HEK293 (cell line): Measurements from ENCODE around the gene LGI1.
A peak's percentile ranks its signal among the peaks of the same experiment; 100 is the strongest.

Experiments used
- CTCF ChIA-PET: fragments of 350-600 bp; formaldehyde crosslinking; extraction: SDS; loops from one replicate; lab custom pipeline; 2021; ENCODE audit warnings: antibody characterized with exemption; lab: Yijun Ruan, JAX
- POLR2A ChIA-PET: fragments of 300-600 bp; formaldehyde crosslinking; extraction: SDS; loops from one replicate; lab custom pipeline; 2020; ENCODE audit warnings: antibody characterized with exemption, inconsistent platforms; lab: Yijun Ruan, JAX
- H3K27ac ChIP-seq: fragments of 200-500 bp; sonication (Bioruptor generic); 2 replicates; pipeline ENCODE4 v1.5.1; 2014; ENCODE audit warnings: low read depth, low read length, control low read depth, inconsistent platforms; ENCODE audit errors: extremely low read depth
- H3K36me3 ChIP-seq, 2 experiments: fragments of 200-500 bp in 1 of 2; sonication (Bioruptor generic) in 1 of 2; 1 replicate in 1 of 2; 2 replicates in 1 of 2; pipeline ENCODE4 v1.5.1; 2014 to 2017; ENCODE audit warnings: inconsistent platforms in 2 of 2, low read length in 2 of 2; ENCODE audit not compliant: control insufficient read depth in 2 of 2, insufficient read depth in 1 of 2
- H3K4me1 ChIP-seq: fragments of 200-500 bp; sonication (Bioruptor generic); 2 replicates; pipeline ENCODE4 v1.5.1; 2014; ENCODE audit warnings: mild to moderate bottlenecking, low read length, inconsistent platforms; ENCODE audit not compliant: control insufficient read depth, insufficient read depth
- H3K4me3 ChIP-seq: 2 replicates; pipeline ENCODE4 v1.5.1; 2011; ENCODE audit warnings: low read depth, mild to moderate bottlenecking, control low read depth, low read length, moderate library complexity
- H3K9me3 ChIP-seq: fragments of 200-500 bp; sonication (Bioruptor generic); 2 replicates; pipeline ENCODE4 v1.5.1; 2014; ENCODE audit warnings: low read depth, low read length, inconsistent platforms; ENCODE audit not compliant: control insufficient read depth, insufficient read depth
- BCL11B ChIP-seq: fragments of 450-650 bp; formaldehyde crosslinking; IDR thresholded peaks from 2 replicates; pipeline ENCODE4 v1.5.1; 2016; ENCODE audit warnings: low read depth, missing biosample characterization, missing genetic modification characterization
- HIC1 ChIP-seq: fragments of 450-650 bp; formaldehyde crosslinking; IDR thresholded peaks from 2 replicates; pipeline ENCODE4 v1.5.1; 2016; ENCODE audit warnings: missing biosample characterization, missing genetic modification characterization
- HOXA7 ChIP-seq: sonication (generic); formaldehyde crosslinking; IDR thresholded peaks from 2 replicates; pipeline ENCODE4 v1.8.1; 2022; ENCODE audit warnings: missing genetic modification reagents, borderline replicate concordance
- KLF17 ChIP-seq: fragments of 450-650 bp; formaldehyde crosslinking; IDR thresholded peaks from 2 replicates; pipeline ENCODE4 v1.5.1; 2016; ENCODE audit warnings: missing biosample characterization, missing genetic modification characterization
- KLF8 ChIP-seq: fragments of 450-650 bp; formaldehyde crosslinking; IDR thresholded peaks from 2 replicates; pipeline ENCODE4 v1.5.1; 2016; ENCODE audit warnings: missing biosample characterization, missing genetic modification characterization
- PRDM10 ChIP-seq: fragments of 450-650 bp; formaldehyde crosslinking; IDR thresholded peaks from 2 replicates; pipeline ENCODE4 v1.5.1; 2016; ENCODE audit warnings: missing biosample characterization, missing genetic modification characterization
- ZBTB6 ChIP-seq: fragments of 450-650 bp; formaldehyde crosslinking; IDR thresholded peaks from 2 replicates; pipeline ENCODE4 v1.5.1; 2017; ENCODE audit warnings: missing biosample characterization, missing genetic modification characterization
- ZEB2 ChIP-seq: fragments of 450-650 bp; formaldehyde crosslinking; IDR thresholded peaks from 2 replicates; pipeline ENCODE4 v1.5.1; 2016; ENCODE audit warnings: missing biosample characterization, missing genetic modification characterization
- ZFP37 ChIP-seq: fragments of 450-650 bp; formaldehyde crosslinking; IDR thresholded peaks from 2 replicates; pipeline ENCODE4 v1.5.1; 2016; ENCODE audit warnings: missing biosample characterization, missing genetic modification characterization
- ZFP69B ChIP-seq: fragments of 450-650 bp; formaldehyde crosslinking; IDR thresholded peaks from 2 replicates; pipeline ENCODE4 v1.5.1; 2016; ENCODE audit warnings: missing biosample characterization, missing genetic modification characterization
- ZNF2 ChIP-seq: fragments of 450-650 bp; formaldehyde crosslinking; IDR thresholded peaks from 2 replicates; pipeline ENCODE4 v1.5.1; 2016; ENCODE audit warnings: missing biosample characterization, missing genetic modification characterization
- ZNF202 ChIP-seq: fragments of 450-650 bp; formaldehyde crosslinking; IDR thresholded peaks from 2 replicates; pipeline ENCODE4 v1.5.1; 2016; ENCODE audit warnings: missing biosample characterization, missing genetic modification characterization, borderline replicate concordance
- ZNF23 ChIP-seq: fragments of 450-650 bp; formaldehyde crosslinking; IDR thresholded peaks from 2 replicates; pipeline ENCODE4 v1.5.1; 2016; ENCODE audit warnings: missing biosample characterization, missing genetic modification characterization, borderline replicate concordance
- ZNF239 ChIP-seq: fragments of 450-650 bp; formaldehyde crosslinking; IDR thresholded peaks from 2 replicates; pipeline ENCODE4 v1.5.1; 2016; ENCODE audit warnings: missing biosample characterization, missing genetic modification characterization
- ZNF248 ChIP-seq: fragments of 450-650 bp; formaldehyde crosslinking; IDR thresholded peaks from 2 replicates; pipeline ENCODE4 v1.5.1; 2017; ENCODE audit warnings: missing biosample characterization, missing genetic modification characterization
- ZNF302 ChIP-seq: fragments of 450-650 bp; formaldehyde crosslinking; IDR thresholded peaks from 2 replicates; pipeline ENCODE4 v1.5.1; 2016; ENCODE audit warnings: missing biosample characterization, missing genetic modification characterization, low read depth
- ZNF433 ChIP-seq: fragments of 450-650 bp; formaldehyde crosslinking; IDR thresholded peaks from 2 replicates; pipeline ENCODE4 v1.5.1; 2016; ENCODE audit warnings: missing biosample characterization, missing genetic modification characterization, low read depth
- ZNF473 ChIP-seq: fragments of 450-650 bp; formaldehyde crosslinking; IDR thresholded peaks from 2 replicates; pipeline ENCODE4 v1.5.1; 2017; ENCODE audit warnings: missing biosample characterization, missing genetic modification characterization
- ZNF501 ChIP-seq: fragments of 450-650 bp; formaldehyde crosslinking; IDR thresholded peaks from 2 replicates; pipeline ENCODE4 v1.5.1; 2016; ENCODE audit warnings: missing biosample characterization, missing genetic modification characterization
- ZNF510 ChIP-seq: fragments of 450-650 bp; formaldehyde crosslinking; IDR thresholded peaks from 2 replicates; pipeline ENCODE4 v1.5.1; 2018; ENCODE audit warnings: mild to moderate bottlenecking, missing genetic modification characterization, missing biosample characterization; ENCODE audit not compliant: insufficient replicate concordance
- ZNF548 ChIP-seq: fragments of 450-650 bp; formaldehyde crosslinking; IDR thresholded peaks from 2 replicates; pipeline ENCODE4 v1.5.1; 2016; ENCODE audit warnings: missing biosample characterization, missing genetic modification characterization
- ZNF555 ChIP-seq: fragments of 450-650 bp; formaldehyde crosslinking; conservative IDR thresholded peaks from 2 replicates; pipeline ENCODE4 v1.5.1; 2017; ENCODE audit warnings: missing biosample characterization, mild to moderate bottlenecking, missing genetic modification characterization, inconsistent platforms
- ZNF560 ChIP-seq: fragments of 450-650 bp; formaldehyde crosslinking; IDR thresholded peaks from 2 replicates; pipeline ENCODE4 v1.5.1; 2017; ENCODE audit warnings: missing biosample characterization, missing genetic modification characterization, borderline replicate concordance
- ZNF600 ChIP-seq: fragments of 450-650 bp; formaldehyde crosslinking; IDR thresholded peaks from 2 replicates; pipeline ENCODE4 v1.5.1; 2016; ENCODE audit warnings: missing biosample characterization, missing genetic modification characterization
- ZNF629 ChIP-seq: fragments of 450-650 bp; formaldehyde crosslinking; IDR thresholded peaks from 2 replicates; pipeline ENCODE4 v1.5.1; 2017; ENCODE audit warnings: missing biosample characterization, missing genetic modification characterization
- ZNF639 ChIP-seq: fragments of 450-650 bp; formaldehyde crosslinking; IDR thresholded peaks from 2 replicates; pipeline ENCODE4 v1.5.1; 2016; ENCODE audit warnings: missing biosample characterization, missing genetic modification characterization
- ZNF660 ChIP-seq: fragments of 450-650 bp; IDR thresholded peaks from 2 replicates; pipeline ENCODE4 v1.5.1; 2018; ENCODE audit warnings: missing biosample characterization, mild to moderate bottlenecking, missing genetic modification characterization
- ZNF785 ChIP-seq: fragments of 450-650 bp; formaldehyde crosslinking; IDR thresholded peaks from 2 replicates; pipeline ENCODE4 v1.5.1; 2016; ENCODE audit warnings: missing biosample characterization, missing genetic modification characterization
- ZNF792 ChIP-seq: fragments of 450-650 bp; formaldehyde crosslinking; IDR thresholded peaks from 2 replicates; pipeline ENCODE4 v1.5.1; 2016; ENCODE audit warnings: missing biosample characterization, missing genetic modification characterization
- ZNF837 ChIP-seq: fragments of 450-650 bp; formaldehyde crosslinking; IDR thresholded peaks from 2 replicates; pipeline ENCODE4 v1.5.1; 2016; ENCODE audit warnings: missing biosample characterization, missing genetic modification characterization
- ZXDB ChIP-seq: fragments of 450-650 bp; formaldehyde crosslinking; IDR thresholded peaks from 2 replicates; pipeline ENCODE4 v1.5.1; 2016; ENCODE audit warnings: missing biosample characterization, missing genetic modification characterization

Gene LGI1

GRCh38 chr10:93746844-93747284 lies 10.9 kb upstream of the LGI1 start:
- Histone ChIP-seq H3K4me1 (peaks cover 3% of the 10 kb centered on the region; the same call in 1 of the 2 replicates), H3K9me3 (no peaks in the 10 kb centered on the region), H3K36me3 (no peaks in the 10 kb centered on the region), H3K27ac (no peak overlapping the region), H3K4me3 (no peak overlapping the region)
- ChIA-PET CTCF (interaction anchor here (0.6 to 7.5 kb wide), 17 partner anchors 8 to 565 kb away, joined by 3 to 179 read pairs (median 4); partner anchors contain the start of gene FRA10AC1), POLR2A (interaction anchor here (0.8 to 1.4 kb wide), 3 partner anchors 45 to 69 kb away, joined by 3 to 4 read pairs (median 4); partner anchors contain the start of gene FRA10AC1)
- TF ChIP-seq ZNF2 (tag by site-specific recombination), result no peak
- no peak for TF ChIP-seq ZBTB6 (tag by site-specific recombination)
- no peak for TF ChIP-seq ZNF23 (tag by site-specific recombination)
- TF ChIP-seq PRDM10, result 0 out of 2 replicates have a peak, but pooled peaks have one; percentile 34
- no peak for TF ChIP-seq ZNF785 (tag by site-specific recombination)
- no peak for TF ChIP-seq ZNF792 (tag by site-specific recombination)
- no peak for TF ChIP-seq ZNF837 (tag by site-specific recombination)
- peak; percentile 37; the same call in 1 of the 2 replicates for TF ChIP-seq KLF8 (tag by site-specific recombination)
- 0 out of 2 replicates have a peak, but pooled peaks have one; percentile 25 for TF ChIP-seq ZNF639 (tag by site-specific recombination)
- TF ChIP-seq ZFP37 (tag by site-specific recombination), result peak; percentile 93
- TF ChIP-seq BCL11B (tag by site-specific recombination), result no peak
- TF ChIP-seq KLF17 (tag by site-specific recombination), result no peak
- TF ChIP-seq ZNF660 (tag by site-specific recombination), result no peak
- no peak for TF ChIP-seq ZNF560
- TF ChIP-seq HOXA7, result no peak
- no peak for TF ChIP-seq HIC1 (tag by site-specific recombination)
- TF ChIP-seq ZEB2 (tag by site-specific recombination), result peak; percentile 57; the same call in 1 of the 2 replicates
- peak; percentile 54; the same call in 1 of the 2 replicates for TF ChIP-seq ZNF600 (tag by site-specific recombination)
- no peak for TF ChIP-seq ZNF510 (tag by site-specific recombination)
- no peak for TF ChIP-seq ZXDB (tag by site-specific recombination)
- TF ChIP-seq ZNF501 (tag by site-specific recombination), result peak; percentile 34; the same call in 1 of the 2 replicates
- no peak for TF ChIP-seq ZNF473 (tag by site-specific recombination)
- no peak for TF ChIP-seq ZNF555 (tag by site-specific recombination)
- TF ChIP-seq ZFP69B (tag by site-specific recombination), result peak; percentile 40; the same call in 1 of the 2 replicates
- no peak for TF ChIP-seq ZNF248 (tag by site-specific recombination)
- no peak for TF ChIP-seq ZNF433 (tag by site-specific recombination)
- TF ChIP-seq ZNF629 (tag by site-specific recombination), result peak; percentile 78
- TF ChIP-seq ZNF548 (tag by site-specific recombination), result no peak
- no peak for TF ChIP-seq ZNF239 (tag by site-specific recombination)
- TF ChIP-seq ZNF302 (tag by site-specific recombination), result no peak
- no peak for TF ChIP-seq ZNF202 (tag by site-specific recombination)
